ENCODE data around the gene GPR176. TPM values are rescaled to one million over a fixed set of nuclear protein-coding genes. Genes with fewer than 3 reads are reported as not detected.

Gene GPR176
- total RNA-seq, 4 donors from 2014 or later = 1.6 to 11.8 (median 4.6) TPM

DNA sequence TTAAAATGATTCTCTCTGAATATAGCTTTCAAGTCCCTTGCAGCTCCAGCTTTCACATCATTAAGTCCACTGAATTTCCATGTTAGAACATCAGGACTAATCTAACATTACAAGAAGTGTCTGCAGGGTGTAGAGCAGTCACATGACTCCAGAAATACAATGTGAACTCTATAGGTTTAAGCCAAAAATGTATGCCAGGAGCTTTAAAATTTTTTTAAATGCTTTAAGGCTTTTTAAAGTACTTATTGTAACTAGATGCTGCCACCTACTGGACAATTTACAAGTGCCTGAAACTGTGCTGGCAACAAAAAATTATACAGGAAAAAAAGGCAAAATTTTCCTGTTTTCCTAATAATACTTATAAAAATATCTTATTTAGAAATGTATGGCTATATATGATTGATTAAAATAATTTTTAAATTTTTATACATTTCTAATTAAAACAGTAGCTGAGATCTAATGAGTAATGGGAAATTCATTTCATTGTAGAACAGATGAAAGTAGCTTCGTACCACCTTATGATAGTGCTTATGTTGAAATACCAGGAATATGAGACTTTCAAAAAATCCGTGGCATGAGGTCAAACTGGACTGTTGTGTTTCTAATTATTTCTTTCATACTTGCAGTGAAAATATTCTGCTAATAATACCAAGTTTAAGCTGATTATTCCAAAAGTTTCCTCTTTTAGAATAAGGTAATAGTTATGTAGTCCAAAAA lies 163.1 kb downstream of the GPR176 start:
- no peaks in the 10 kb centered on the region for H3K27me3 ChIP-seq
- ATAC-seq = no peak
- no peak overlapping the region for H3K4me3 ChIP-seq
- TF ChIP-seq, protein P1, sequence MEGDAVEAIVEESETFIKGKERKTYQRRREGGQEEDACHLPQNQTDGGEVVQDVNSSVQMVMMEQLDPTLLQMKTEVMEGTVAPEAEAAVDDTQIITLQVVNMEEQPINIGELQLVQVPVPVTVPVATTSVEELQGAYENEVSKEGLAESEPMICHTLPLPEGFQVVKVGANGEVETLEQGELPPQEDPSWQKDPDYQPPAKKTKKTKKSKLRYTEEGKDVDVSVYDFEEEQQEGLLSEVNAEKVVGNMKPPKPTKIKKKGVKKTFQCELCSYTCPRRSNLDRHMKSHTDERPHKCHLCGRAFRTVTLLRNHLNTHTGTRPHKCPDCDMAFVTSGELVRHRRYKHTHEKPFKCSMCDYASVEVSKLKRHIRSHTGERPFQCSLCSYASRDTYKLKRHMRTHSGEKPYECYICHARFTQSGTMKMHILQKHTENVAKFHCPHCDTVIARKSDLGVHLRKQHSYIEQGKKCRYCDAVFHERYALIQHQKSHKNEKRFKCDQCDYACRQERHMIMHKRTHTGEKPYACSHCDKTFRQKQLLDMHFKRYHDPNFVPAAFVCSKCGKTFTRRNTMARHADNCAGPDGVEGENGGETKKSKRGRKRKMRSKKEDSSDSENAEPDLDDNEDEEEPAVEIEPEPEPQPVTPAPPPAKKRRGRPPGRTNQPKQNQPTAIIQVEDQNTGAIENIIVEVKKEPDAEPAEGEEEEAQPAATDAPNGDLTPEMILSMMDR (IDR thresholded peaks at IDR 0.05) = peak; percentile 76 to 84 (median 80)
- TF ChIP-seq POLR2AphosphoS5 (IDR thresholded peaks at IDR 0.05) = no peak
- H3K4me1 ChIP-seq = peaks cover 0 to 19% (median 4%) of the 10 kb centered on the region in 3 donors
- no peaks in the 10 kb centered on the region for H3K9me3 ChIP-seq
- H3K36me3 ChIP-seq = no peaks in the 10 kb centered on the region
- 33 to 48% methylated on average over 2 of the region's 2 CpGs for WGBS, 2 donors (ENCODE audit: low coverage in 1 of 2)
- H3K27ac ChIP-seq = no peak overlapping the region

DNA sequence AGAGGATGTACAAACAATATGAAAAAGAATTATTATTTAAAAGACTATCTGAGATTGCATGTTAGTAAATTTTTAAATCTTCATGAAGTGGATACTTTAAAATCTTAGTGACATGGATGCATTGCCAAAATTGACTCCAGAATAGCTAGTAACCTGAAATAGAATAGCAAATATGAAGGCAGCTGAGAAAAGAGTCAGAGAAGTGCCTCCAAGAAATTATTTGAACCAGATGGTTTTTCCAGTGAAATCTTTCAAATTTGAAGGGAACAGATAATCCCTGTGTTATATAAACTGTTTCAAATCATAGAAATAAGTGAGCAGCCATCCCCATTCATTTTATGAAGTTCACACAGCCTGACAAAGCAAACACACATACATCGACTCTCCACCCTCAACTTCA lies 167.1 kb downstream of the GPR176 start:
- WGBS, 2 donors (ENCODE audit: low coverage in 1 of 2) = 10 to 29% methylated on average over 1 of the region's 1 CpG
- no peak overlapping the region for H3K4me3 ChIP-seq
- no peak for ATAC-seq
- no peaks in the 10 kb centered on the region for H3K27me3 ChIP-seq
- peak overlapping the region in 2 of 4 donors; percentile 41 to 62 for H3K27ac ChIP-seq
- H3K36me3 ChIP-seq = no peaks in the 10 kb centered on the region
- H3K4me1 ChIP-seq = peaks cover 0 to 30% (median 6%) of the 10 kb centered on the region in 3 donors
- TF ChIP-seq, protein P1 (IDR thresholded peaks at IDR 0.05) = no peak
- TF ChIP-seq POLR2A (IDR thresholded peaks at IDR 0.05) (no peak), POLR2AphosphoS5 (IDR thresholded peaks at IDR 0.05) (peak; percentile 25), EP300 (IDR thresholded peaks at IDR 0.05) (no peak)
- no peaks in the 10 kb centered on the region for H3K9me3 ChIP-seq

DNA sequence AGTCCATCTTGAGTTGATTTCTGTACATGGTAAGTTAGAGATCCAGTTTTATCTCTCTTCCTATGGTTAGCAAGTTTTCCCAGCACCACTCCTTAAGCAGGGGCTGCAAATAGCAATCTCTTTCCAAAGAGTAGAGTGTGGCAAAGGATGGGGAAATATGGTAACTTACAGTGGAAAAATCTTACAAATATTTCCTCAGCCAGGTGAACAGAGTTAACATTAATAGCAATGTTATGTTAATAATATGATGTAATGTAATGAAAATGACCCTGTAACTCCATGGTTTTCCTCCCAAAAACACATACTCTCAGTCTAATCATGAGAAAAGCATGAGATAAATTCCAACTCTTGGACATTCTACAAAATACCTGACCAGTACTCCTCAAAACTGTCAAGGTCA lies 167.8 kb downstream of the GPR176 start:
- no peaks in the 10 kb centered on the region for H3K9me3 ChIP-seq
- H3K27me3 ChIP-seq = no peaks in the 10 kb centered on the region
- ATAC-seq = no peak
- no peak for TF ChIP-seq POLR2AphosphoS5 (IDR thresholded peaks at IDR 0.05)
- TF ChIP-seq, protein P1 (IDR thresholded peaks at IDR 0.05) = no peak
- TF ChIP-seq POLR2A (IDR thresholded peaks at IDR 0.05) = no peak
- no peak for TF ChIP-seq EP300 (IDR thresholded peaks at IDR 0.05)
- H3K27ac ChIP-seq = peak overlapping the region; percentile 18 to 65 (median 52)
- H3K36me3 ChIP-seq = no peaks in the 10 kb centered on the region
- no peak overlapping the region for H3K4me3 ChIP-seq
- H3K4me1 ChIP-seq = peaks cover 0 to 38% (median 6%) of the 10 kb centered on the region in 3 donors

Small RNAs within 50 kb of the gene (small RNA-seq; reads per million reads assigned to genes)
- gene RF00019 = 0 reads per million in 4 donors

Other genes starting within 250 kb of the GPR176 start
- 1 to 10 TPM in 3 of 4 donors, under 1 TPM in 1; 0.94 to 3.2 (median 2.0) TPM for gene FSIP1, start 137.4 kb downstream of the GPR176 start, total RNA-seq
- gene EIF2AK4, start 13.8 kb upstream of the GPR176 start, total RNA-seq = 10 to 100 TPM; 26.1 to 48.8 (median 39.1) TPM
- 100 to 1,000 TPM; 290 to 425 (median 324) TPM for gene SRP14, start 118.9 kb upstream of the GPR176 start, total RNA-seq
- 1 to 10 TPM; 4.7 to 7.5 (median 6.0) TPM for gene BMF, start 188.6 kb upstream of the GPR176 start, total RNA-seq
- 1 to 10 TPM in 2 of 4 donors, under 1 TPM in 2; 0.13 to 2.4 (median 0.95) TPM for gene BUB1B, start 240.8 kb upstream of the GPR176 start, total RNA-seq